GM19043 (cell line): Measurements from ENCODE around the gene VCAN.
A peak's percentile ranks its signal among the peaks of the same experiment; 100 is the strongest.
"Not testable (repeated sequence)": the region's sequence is repeated elsewhere in the genome, so short reads cannot be mapped to it uniquely, and the experiment has no call there.

ENCODE experiments used
- ATAC-seq: cut with Tn5 transposase; IDR thresholded peaks from one replicate; pipeline ENCODE4 v1.9.1; 2021; ENCODE audit warnings: low read depth; ENCODE audit not compliant: unreplicated experiment

Gene VCAN

DNA sequence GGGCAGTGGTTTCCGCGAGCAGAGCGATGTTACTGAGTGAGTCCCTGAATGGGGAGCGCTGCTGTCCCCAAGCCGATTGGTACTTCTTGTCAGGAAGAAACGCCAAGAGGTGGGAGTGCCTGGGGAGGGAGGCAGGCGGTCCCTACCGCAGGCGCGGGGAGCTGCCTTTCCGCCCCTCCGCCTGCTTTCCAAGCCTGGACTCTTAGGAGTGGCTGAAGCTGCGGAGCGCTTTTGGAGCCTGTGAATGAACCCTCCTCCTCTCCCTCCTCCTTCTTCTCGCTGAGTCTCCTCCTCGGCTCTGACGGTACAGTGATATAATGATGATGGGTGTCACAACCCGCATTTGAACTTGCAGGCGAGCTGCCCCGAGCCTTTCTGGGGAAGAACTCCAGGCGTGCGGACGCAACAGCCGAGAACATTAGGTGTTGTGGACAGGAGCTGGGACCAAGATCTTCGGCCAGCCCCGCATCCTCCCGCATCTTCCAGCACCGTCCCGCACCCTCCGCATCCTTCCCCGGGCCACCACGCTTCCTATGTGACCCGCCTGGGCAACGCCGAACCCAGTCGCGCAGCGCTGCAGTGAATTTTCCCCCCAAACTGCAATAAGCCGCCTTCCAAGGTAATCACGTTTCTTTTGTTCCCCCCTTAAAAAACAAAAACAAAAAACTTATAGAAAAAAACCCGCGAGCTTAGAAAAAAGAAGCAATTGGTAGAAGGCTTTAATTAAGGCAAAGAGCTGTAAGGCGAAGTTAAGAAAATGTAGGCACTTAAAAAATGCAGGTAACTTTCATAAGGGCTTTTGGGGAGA lies at the start of gene VCAN:
TSS of gene VCAN (plus strand) at position 340 of the 808 bp plus-strand sequence. CDS start 11,775 bp downstream, outside the sequence.
- no peak for ATAC-seq

DNA sequence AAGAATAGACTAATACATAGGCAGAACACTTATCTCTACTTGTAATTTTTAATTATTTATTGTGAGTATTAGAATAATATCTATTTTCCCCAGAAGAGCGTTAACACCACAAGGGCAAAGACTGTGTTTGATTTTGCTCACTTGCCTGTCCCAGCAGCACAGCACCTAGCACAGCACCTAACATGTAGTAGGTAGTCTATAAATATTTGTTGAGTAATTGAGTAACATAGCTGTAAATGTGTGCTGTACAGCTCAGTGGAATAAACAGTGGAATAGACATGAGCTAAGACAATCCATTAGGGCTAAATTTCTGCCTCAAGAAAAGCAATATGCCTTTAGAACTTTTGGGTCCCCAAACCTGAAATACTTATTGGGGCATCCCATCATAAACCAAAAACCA lies 49.3 kb upstream of the VCAN start:
- ATAC-seq, result no peak

DNA sequence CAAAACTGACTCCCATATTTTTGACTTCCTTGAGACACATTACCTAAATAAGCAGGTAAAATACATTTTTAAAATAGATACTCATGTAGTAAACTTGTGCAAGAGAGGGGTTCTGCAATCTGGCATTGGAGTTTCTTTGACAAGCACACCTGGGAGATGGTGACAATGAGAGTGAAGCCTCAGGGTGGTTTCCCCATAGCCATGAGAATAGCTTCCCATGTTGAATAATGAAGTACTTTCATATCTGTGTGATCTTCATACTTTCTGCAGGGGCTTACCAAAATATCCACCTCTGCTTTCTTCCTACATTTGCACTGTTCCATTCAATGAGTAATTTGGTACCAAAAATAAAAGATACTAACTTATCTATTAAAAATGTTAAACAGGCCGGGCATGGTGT lies 44.7 kb upstream of the VCAN start:
- ATAC-seq, result peak; percentile 41

DNA sequence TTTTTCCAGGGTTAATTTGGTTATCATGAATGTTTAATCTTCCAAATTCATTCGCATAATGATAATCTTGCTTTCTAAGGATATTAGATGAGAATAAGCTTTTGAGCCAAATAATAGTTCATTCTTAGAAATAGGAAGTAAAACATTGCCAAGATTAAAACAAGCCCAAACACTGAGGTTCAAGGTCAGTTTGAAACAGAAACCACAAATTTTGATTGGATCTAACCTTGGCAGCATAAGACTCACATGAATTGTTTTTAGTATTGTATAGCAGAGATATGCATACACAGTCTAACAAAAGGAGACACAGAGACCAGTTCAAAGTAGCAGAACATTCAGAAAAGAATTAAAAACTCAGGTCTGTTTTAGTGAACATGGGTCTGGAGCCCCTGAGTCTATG lies 43.4 kb upstream of the VCAN start:
- ATAC-seq, result no peak

DNA sequence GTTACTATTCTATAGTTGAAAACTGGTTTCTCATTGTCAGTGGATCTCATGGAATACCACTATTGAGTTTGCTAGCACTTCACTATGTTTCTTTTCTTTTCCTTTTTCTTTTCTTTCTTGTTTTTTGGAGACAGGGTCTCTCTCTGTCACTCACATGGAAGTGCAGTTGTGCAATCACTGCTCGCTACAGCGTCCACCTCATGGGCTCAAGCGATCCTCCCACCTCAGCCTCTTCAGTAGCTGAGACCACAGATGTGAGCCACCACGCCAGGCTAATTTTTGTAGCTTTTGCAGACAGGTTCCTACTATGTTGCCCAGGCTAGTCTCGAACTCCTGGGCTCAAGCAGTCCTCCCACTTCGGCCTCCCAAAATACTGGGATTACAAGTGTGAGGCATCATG lies 42.7 kb upstream of the VCAN start:
- ATAC-seq, result no peak

- ATAC-seq, result peak; percentile 68
Measured at GRCh38 chr5:83430130-83431010, 41.2 kb upstream of the VCAN start.

- no peak for ATAC-seq
Measured at GRCh38 chr5:83433891-83434290, 37.7 kb upstream of the VCAN start.

DNA sequence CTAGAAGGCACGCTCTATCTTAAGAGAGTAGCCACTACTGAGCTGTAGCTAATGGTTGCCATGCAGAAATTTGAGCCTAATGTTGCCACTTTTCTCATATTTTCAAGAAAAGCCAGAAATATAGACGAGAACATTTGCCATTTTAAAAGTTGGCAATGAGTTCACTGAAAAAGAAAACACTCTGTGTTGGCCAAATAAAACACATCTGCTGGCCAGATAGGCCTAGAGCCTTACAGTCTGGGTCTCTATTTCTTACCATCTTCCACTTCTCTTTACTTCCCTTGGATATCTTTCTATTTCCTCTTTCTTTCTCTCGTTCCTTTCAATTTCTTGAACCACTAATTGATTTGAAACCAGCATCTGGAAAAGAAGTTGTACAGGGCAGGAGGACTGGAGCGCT lies 36.6 kb upstream of the VCAN start:
- ATAC-seq, result no peak

- ATAC-seq, result no peak
Measured at GRCh38 chr5:83436276-83436675, 35.3 kb upstream of the VCAN start.

DNA sequence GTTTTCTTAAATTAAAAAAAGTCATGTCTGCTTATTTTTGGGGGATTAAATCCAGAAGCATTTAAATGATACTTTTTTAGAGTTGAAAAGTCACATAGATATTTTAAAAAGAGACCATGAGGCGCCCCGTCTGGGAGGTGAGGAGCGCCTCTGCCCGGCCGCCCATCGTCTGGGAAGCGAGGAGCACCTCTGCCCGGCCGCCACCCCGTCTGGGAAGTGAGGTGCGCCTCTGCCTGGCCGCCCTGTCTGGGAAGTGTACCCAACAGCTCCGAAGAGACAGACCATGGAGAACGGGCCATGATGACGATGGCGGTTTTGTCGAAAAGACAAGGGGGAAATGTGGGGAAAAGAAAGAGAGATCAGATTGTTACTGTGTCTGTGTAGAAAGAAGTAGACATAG lies 33.8 kb upstream of the VCAN start:
- not testable (repeated sequence) for ATAC-seq

GRCh38 chr5:83440826-83441225 lies 30.7 kb upstream of the VCAN start:
- ATAC-seq, result no peak

DNA sequence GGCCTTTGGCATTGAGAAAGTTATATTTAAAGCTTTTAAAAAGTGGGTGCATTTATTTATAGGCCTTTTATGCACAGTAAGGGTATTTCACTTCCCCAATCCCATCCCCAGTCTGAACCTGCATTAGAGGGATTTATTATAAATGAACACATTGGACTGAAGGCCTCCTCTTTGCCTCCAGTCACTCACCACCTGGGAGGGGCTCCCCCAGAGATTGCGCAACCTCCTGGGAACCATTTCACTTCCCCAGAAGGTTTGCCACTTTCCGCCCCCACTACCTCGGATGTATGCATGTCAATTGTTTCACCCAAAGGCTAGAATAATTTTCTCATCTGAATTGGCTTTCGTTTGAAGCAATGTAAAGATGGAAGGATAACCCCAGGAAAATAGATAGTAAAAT lies 29.8 kb upstream of the VCAN start:
- no peak for ATAC-seq

GRCh38 chr5:83443534-83443933 lies 28.0 kb upstream of the VCAN start:
- ATAC-seq, result no peak

- ATAC-seq, result no peak
Measured at GRCh38 chr5:83444445-83444844, 27.1 kb upstream of the VCAN start.

DNA sequence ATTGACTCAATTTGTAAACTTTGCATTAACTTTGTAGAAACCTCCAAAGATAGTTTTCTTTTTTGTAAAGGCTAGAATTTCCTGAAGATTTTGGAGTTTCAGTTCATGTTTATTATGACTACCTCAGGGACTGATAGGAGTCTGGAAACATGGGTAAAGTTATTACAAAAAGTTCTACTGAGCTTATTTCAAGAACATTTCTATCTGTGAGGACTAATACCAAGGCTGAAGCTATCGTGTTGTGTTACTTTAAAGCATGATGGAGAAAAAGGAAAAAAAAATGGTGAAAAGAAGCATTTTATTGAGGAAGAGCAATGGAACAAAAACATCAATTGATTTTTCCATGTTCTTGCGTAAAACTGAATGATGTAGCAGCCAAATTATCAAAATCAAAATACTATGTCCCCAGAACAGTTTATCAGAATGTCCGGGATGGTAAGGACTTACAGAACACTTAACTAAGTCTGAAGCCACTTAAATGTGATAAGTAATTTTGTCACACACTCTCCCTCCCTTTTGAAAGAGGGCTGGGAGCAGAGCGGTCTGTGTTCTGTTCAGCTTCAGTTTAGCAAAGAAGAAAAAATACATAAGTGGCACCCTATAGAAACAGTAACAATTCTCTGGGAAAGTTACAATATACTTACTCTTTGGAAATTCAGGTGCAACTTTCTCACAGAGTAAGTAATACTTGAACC lies 25.1 kb upstream of the VCAN start:
- no peak for ATAC-seq

DNA sequence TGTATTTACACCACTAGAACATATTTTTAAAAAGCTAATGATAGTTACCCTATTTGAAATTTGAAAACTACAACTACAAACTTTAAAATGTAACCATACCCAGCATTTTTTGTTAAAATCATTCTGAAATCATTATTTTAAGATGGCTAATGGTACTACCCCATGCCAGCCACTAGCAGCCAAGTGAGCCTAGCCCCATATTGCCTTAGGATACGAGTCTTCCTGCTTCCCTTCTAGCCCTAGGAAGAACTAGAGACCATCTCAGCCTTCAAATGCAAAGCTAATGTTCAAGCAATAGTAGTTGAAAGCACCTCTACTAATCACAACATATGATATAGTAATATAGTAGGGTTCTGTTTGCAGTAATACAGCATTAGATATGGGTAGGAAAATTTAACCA lies 24.0 kb upstream of the VCAN start:
- ATAC-seq, result no peak

GRCh38 chr5:83450183-83450966 lies 21.2 kb upstream of the VCAN start:
- no peak for ATAC-seq

DNA sequence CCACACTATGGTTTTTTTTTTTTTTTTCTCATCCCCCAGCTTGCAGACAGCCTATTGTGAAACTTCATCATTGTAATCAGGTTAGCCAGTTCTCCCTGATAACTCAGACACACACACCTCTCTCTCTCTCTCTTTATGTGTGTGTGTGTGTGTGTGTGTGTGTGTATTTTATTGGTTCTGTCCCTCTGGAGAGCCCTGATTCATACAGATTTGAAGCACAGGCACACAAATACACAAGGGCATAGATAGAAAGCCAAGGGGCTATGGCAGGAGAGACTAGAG lies 20.6 kb upstream of the VCAN start:
- ATAC-seq, result no peak

DNA sequence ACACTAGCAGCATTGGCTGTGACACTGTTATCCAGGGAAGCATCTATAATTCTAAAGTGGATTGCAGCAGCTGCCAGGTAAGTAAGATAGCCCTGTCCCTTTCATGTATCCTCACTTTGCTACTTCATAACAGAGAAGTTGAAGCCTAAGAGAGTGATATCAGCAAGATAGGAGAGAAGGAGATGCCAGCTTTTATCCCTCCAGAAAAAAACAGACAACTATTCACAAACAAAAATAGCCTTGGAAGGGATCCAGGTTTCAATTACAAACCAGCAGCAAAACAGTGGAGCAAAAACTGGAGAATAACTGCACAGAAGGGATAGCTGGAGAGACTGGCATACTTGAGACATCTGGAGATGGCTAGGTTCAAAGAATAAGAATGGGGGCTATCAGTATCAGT lies 19.6 kb upstream of the VCAN start:
- no peak for ATAC-seq

DNA sequence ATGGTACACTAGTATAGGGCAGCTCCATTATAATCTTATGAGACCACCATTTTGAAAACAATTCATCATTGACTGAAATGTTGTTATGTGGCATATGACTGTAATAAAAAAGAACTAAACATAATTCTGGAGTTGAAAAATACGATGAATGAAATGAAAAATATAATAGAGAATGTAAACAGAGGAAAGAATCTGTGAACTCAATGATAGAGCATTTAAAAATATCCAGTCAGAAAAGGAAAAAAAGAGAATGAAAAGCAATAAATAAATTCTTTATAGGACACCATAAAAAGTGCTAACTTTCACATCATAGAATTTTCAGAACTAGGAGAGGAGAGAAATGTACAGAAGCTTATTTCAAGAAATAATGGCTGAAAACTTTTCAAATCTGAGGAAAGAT lies 17.6 kb upstream of the VCAN start:
- no peak for ATAC-seq

- ATAC-seq, result no peak
Measured at GRCh38 chr5:83464261-83464660, 7.3 kb upstream of the VCAN start.
